Stimulated activated naive CD8-positive, alpha-beta T cell treated with anti-CD3 and anti-CD28 coated beads, Interleukin-15, Interleukin-2, amounts not matched to agents 100 ng/mL and 50 ng/mL, for 24 hours (primary cell): ENCODE data around the gene EIF5.

Experiments
- H3K27ac Mint-ChIP-seq: one replicate; pipeline ENCODE4 v1.8.0; 2021; ENCODE audit warnings: mild to moderate bottlenecking, mixed read lengths
- H3K27me3 Mint-ChIP-seq: one replicate; pipeline ENCODE4 v1.8.0; 2021; ENCODE audit warnings: mixed read lengths
- H3K36me3 Mint-ChIP-seq: one replicate; pipeline ENCODE4 v1.8.0; 2021; ENCODE audit warnings: low read depth, mixed read lengths
- H3K4me1 Mint-ChIP-seq: one replicate; pipeline ENCODE4 v1.8.0; 2021; ENCODE audit warnings: low read depth, mixed read lengths
- H3K4me3 Mint-ChIP-seq: one replicate; pipeline ENCODE4 v1.8.0; 2021; ENCODE audit warnings: mild to moderate bottlenecking, mixed read lengths
- H3K9me3 Mint-ChIP-seq: one replicate; pipeline ENCODE4 v1.8.0; 2021; ENCODE audit warnings: mixed read lengths

EIF5 gene

GRCh38 chr14:103361867-103362266, 27.8 kb downstream of the EIF5 start:
- H3K27ac Mint-ChIP-seq, result peak overlapping the region; percentile 60
- H3K4me1 Mint-ChIP-seq, result peaks cover 8% of the 10 kb centered on the region
- peaks cover 21% of the 10 kb centered on the region for H3K27me3 Mint-ChIP-seq
- H3K9me3 Mint-ChIP-seq, result peaks cover 27% of the 10 kb centered on the region
- peaks cover 20% of the 10 kb centered on the region for H3K36me3 Mint-ChIP-seq
- no peak overlapping the region for H3K4me3 Mint-ChIP-seq

- H3K4me1 Mint-ChIP-seq, result peaks cover 8% of the 10 kb centered on the region
- peaks cover 27% of the 10 kb centered on the region for H3K9me3 Mint-ChIP-seq
- peaks cover 20% of the 10 kb centered on the region for H3K36me3 Mint-ChIP-seq
- peak overlapping the region; percentile 31 for H3K27ac Mint-ChIP-seq
- peaks cover 21% of the 10 kb centered on the region for H3K27me3 Mint-ChIP-seq
- H3K4me3 Mint-ChIP-seq, result no peak overlapping the region
Observed at GRCh38 chr14:103362780-103363179, 28.7 kb downstream of the EIF5 start.

- Mint-ChIP-seq H3K27me3 (peaks cover 12% of the 10 kb centered on the region), H3K27ac (no peak overlapping the region), H3K4me3 (no peak overlapping the region), H3K4me1 (peaks cover 5% of the 10 kb centered on the region), H3K9me3 (peaks cover 19% of the 10 kb centered on the region), H3K36me3 (peaks cover 20% of the 10 kb centered on the region)
Observed at GRCh38 chr14:103366741-103367140, 32.7 kb downstream of the EIF5 start.

GRCh38 chr14:103367995-103368394, 34.0 kb downstream of the EIF5 start:
- H3K4me1 Mint-ChIP-seq, result no peaks in the 10 kb centered on the region
- no peak overlapping the region for H3K4me3 Mint-ChIP-seq
- peaks cover 13% of the 10 kb centered on the region for H3K9me3 Mint-ChIP-seq
- H3K27ac Mint-ChIP-seq, result no peak overlapping the region
- H3K27me3 Mint-ChIP-seq, result peaks cover 6% of the 10 kb centered on the region
- H3K36me3 Mint-ChIP-seq, result peaks cover 12% of the 10 kb centered on the region

GRCh38 chr14:103370087-103370486, 36.0 kb downstream of the EIF5 start:
- Mint-ChIP-seq H3K4me1 (no peaks in the 10 kb centered on the region), H3K27me3 (peaks cover 6% of the 10 kb centered on the region), H3K27ac (no peak overlapping the region)

DNA sequence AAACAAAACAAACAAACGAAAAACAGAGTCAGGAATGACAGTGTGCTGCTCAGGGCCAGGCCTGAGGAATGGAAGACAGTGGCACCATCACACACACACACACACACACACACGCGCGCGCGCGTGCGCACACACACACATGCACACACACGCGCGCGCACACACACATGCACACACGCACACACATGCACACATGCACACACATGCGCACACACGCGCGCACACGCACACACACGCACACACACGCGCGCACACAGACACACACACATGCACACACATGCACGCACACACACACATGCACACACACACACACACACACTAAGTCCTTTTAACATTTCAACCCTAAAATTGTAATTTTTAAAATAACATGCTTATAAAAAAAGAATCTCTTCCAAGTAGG, 38.0 kb downstream of the EIF5 start:
- H3K4me3 Mint-ChIP-seq, result no peak overlapping the region
- H3K27me3 Mint-ChIP-seq, result peaks cover 6% of the 10 kb centered on the region
- no peaks in the 10 kb centered on the region for H3K9me3 Mint-ChIP-seq
- no peaks in the 10 kb centered on the region for H3K4me1 Mint-ChIP-seq
- no peaks in the 10 kb centered on the region for H3K36me3 Mint-ChIP-seq
- H3K27ac Mint-ChIP-seq, result no peak overlapping the region

More at GRCh38 chr14:103370087-103370486, 36.0 kb downstream of the EIF5 start:
- H3K4me3 Mint-ChIP-seq, result no peak overlapping the region
- H3K9me3 Mint-ChIP-seq, result no peaks in the 10 kb centered on the region
- no peaks in the 10 kb centered on the region for H3K36me3 Mint-ChIP-seq

- Mint-ChIP-seq H3K4me3 (no peak overlapping the region), H3K27me3 (peaks cover 6% of the 10 kb centered on the region), H3K4me1 (no peaks in the 10 kb centered on the region), H3K9me3 (no peaks in the 10 kb centered on the region), H3K36me3 (no peaks in the 10 kb centered on the region), H3K27ac (no peak overlapping the region)
Observed at GRCh38 chr14:103372552-103373304, 38.7 kb downstream of the EIF5 start.

DNA sequence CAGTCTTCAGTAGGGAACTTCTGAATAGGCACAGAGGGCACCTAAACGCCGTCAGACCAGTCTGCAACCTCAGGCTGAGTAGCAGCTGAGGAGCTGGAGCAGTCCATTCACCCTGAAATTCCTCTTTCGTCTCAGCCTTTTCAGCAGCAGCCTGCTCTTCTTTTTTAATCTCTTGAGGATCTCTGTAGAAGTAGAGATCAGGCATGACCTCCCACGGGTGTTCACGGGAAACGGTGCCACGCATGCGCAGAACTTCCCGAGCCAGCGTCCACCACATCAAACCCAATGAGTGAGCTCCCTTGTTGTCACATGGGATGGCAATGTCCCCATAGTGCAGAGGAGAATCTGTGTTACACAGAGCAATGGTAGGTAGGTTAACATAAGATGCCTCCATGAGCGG, 40.1 kb downstream of the EIF5 start:
- Mint-ChIP-seq H3K4me3 (no peak overlapping the region), H3K4me1 (no peaks in the 10 kb centered on the region), H3K27me3 (peaks cover 6% of the 10 kb centered on the region), H3K27ac (no peak overlapping the region), H3K9me3 (no peaks in the 10 kb centered on the region), H3K36me3 (no peaks in the 10 kb centered on the region)

- H3K4me1 Mint-ChIP-seq, result peaks cover 8% of the 10 kb centered on the region
- H3K36me3 Mint-ChIP-seq, result no peaks in the 10 kb centered on the region
- no peaks in the 10 kb centered on the region for H3K9me3 Mint-ChIP-seq
- peaks cover 10% of the 10 kb centered on the region for H3K27me3 Mint-ChIP-seq
- H3K4me3 Mint-ChIP-seq, result no peak overlapping the region
- H3K27ac Mint-ChIP-seq, result no peak overlapping the region
Observed at GRCh38 chr14:103377522-103378037, 43.5 kb downstream of the EIF5 start.

DNA sequence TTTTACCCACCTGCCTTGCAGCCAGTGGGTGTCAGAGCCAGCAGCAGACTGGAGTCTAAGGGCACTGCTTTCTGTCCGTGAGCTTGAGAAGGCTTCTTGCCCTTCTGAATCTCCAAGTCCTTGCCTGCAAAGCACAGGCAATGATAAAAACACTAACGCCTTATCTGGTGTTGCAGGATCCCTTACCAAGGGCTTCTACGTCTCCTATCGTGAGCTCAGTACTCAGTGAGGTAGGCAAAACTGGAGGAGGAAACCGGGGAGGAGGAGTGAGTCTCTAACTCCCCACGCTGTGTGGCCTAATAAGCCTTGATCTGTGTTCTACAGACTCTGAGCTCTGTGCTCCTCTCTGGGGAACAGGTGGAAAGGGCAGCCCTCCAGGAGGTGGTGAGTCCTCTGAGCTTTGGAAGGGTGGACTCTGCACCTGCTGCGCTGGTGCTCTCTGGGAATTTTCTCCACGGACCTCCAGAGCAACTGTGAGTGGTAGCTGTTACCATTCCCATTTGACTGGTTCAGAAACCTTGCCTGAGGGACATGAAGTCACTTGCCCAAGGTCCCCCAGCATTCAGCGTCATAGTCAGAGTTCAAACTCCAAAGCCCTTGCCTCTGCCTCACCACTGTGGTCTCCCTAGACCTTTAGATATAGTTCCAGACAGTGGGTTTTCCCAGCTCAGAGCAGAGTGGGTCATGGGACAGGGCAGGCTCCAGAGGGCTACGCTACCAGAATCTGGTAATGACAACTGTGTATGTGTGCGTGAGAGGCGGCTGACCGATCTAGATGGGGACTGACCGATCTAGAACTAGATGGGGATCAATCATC, 44.2 kb downstream of the EIF5 start:
- H3K27ac Mint-ChIP-seq, result no peak overlapping the region
- no peak overlapping the region for H3K4me3 Mint-ChIP-seq
- no peaks in the 10 kb centered on the region for H3K36me3 Mint-ChIP-seq
- peaks cover 11% of the 10 kb centered on the region for H3K4me1 Mint-ChIP-seq
- H3K9me3 Mint-ChIP-seq, result no peaks in the 10 kb centered on the region
- H3K27me3 Mint-ChIP-seq, result peaks cover 10% of the 10 kb centered on the region

GRCh38 chr14:103380719-103381377, 46.8 kb downstream of the EIF5 start:
- no peak overlapping the region for H3K27ac Mint-ChIP-seq
- H3K36me3 Mint-ChIP-seq, result no peaks in the 10 kb centered on the region
- H3K4me1 Mint-ChIP-seq, result peaks cover 20% of the 10 kb centered on the region
- no peak overlapping the region for H3K4me3 Mint-ChIP-seq
- H3K9me3 Mint-ChIP-seq, result no peaks in the 10 kb centered on the region
- peaks cover 5% of the 10 kb centered on the region for H3K27me3 Mint-ChIP-seq

DNA sequence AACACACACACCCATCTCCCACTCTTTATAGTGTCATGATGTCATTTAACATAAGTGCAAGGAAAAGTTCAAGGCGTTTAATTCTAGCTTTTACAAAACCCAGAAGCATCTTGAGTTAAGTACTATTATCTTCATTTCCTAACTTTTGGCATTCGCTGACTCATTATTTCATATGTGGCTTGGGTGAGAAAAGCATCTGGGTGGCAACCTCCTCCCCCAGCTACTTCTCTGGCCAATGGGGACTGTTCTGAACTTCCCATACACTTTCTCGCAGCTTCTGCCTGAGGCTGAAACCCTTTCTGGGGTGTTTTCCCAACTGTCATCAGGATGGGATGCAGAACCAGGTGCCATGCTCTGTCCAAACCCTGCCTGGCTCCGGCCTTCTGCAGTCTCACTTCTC, 48.3 kb downstream of the EIF5 start:
- H3K4me3 Mint-ChIP-seq, result no peak overlapping the region

DNA sequence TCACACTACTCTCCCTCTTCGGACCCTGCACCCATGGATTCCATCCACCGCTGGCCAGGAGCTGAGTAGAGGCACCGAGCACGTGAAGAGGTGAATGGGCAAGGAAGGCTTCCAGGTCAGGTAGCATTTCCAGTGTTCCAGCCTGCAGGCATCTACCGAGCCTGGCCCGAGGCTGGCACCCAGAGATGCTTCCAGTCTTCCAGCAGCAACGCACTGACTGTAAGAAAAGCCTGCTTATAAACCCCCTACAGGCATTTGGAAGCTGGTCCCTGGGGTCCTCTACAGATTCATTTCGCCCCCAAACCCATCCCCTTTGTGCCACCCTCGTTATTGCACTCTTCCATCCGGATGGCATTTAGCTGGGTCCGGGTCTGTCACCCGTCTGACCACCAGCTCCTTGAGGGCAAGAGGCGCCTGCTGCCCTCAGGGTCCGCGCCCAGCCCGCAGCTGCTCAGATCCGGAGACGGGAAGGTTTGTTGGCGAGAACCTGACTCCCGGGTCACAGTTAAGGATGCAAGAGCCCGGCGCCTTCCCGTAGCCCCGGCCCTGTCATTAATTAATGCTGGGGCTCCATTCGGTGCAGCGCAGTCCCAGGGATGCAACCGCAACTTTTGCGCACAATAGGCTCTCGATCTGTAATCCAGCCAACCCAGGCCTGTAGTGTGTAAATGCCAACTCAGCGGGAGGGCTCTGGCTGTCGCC, 50.6 kb downstream of the EIF5 start:
- Mint-ChIP-seq H3K27me3 (peaks cover 5% of the 10 kb centered on the region), H3K9me3 (no peaks in the 10 kb centered on the region), H3K27ac (peak overlapping the region; percentile 82), H3K4me3 (peak overlapping the region; percentile 98), H3K4me1 (peaks cover 46% of the 10 kb centered on the region), H3K36me3 (peaks cover 5% of the 10 kb centered on the region)

More for the DNA sequence above, 48.3 kb downstream of the EIF5 start:
- Mint-ChIP-seq H3K27me3 (peaks cover 5% of the 10 kb centered on the region), H3K27ac (no peak overlapping the region), H3K4me1 (peaks cover 25% of the 10 kb centered on the region), H3K36me3 (no peaks in the 10 kb centered on the region), H3K9me3 (no peaks in the 10 kb centered on the region)

DNA sequence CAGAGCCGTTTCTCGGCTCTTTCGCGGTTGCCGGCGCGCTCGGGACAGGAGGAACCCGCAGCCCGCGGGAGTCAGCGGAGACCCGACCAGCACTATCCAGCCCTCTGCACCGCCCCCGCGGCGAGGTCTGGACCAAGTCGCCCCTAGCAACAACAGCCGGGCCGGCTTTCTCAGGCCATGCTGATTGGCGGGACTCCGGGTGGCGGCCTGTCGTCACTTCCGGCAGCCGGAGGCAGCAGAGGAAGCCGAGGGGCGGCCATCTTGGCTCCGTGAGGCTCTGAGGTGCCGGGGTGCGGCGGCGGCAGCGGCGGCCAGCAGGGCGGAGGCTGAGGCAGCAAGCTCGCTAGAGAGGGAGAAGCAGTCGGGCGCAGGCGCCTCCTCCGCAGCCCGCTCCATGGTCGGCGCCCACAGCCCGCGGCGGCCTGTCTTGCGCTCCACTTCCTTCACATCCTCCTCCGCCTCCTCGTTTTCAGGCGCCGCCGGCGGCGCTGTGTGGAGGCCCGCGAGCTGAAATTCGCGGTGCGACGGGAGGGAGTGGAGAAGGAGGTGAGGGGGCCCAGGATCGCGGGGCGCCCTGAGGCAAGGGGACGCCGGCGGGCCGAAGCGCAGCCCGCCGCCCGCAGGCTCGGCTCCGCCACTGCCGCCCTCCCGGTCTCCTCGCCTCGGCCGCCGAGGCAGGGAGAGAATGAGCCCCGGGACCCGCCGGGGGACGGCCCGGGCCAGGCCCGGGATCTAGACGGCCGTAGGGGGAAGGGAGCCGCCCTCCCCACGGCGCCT, 51.3 kb downstream of the EIF5 start, which contains the start of gene MARK3:
Gene MARK3 (plus strand): TSS at position 264 of the 777 bp plus-strand sequence. CDS start 615 bp downstream, outside the sequence.
- Mint-ChIP-seq H3K4me3 (peak within 1 kb of the TSS; percentile 98), H3K9me3 (no peaks in the 10 kb centered on the region), H3K27ac (peak within 1 kb of the TSS; percentile 94), H3K27me3 (peaks cover 5% of the 10 kb centered on the region), H3K4me1 (peaks cover 50% of the 10 kb centered on the region), H3K36me3 (peaks cover 5% of the 10 kb centered on the region)
